HepG2 (cell line): ENCODE results near the gene HERC4. TPM values are rescaled to one million over a fixed set of nuclear protein-coding genes. Genes with fewer than 3 reads are reported as not detected.
"Not testable (repeated sequence)": the region's sequence is repeated elsewhere in the genome, so short reads cannot be mapped to it uniquely, and the experiment has no call there.

Experiments used
- ATAC-seq: fragments of 200-7000 bp; cut with Tn5 transposase; 3 replicates; pipeline ENCODE4 v1.9.1; 2020; ENCODE audit warnings: mild to moderate bottlenecking, moderate library complexity
- BruUV-seq: library from RNA; stranded (reverse); fragments of 400-500 nt; replicated peaks from 2 replicates; lab custom pipeline; 2021; lab: Mats Ljungman, UMichigan
- CTCF ChIA-PET: fragments of 300-600 bp; formaldehyde crosslinking; extraction: SDS; loops from one replicate; lab custom pipeline; 2021; ENCODE audit warnings: low total read pairs, inconsistent platforms, low intra/inter-chr PET ratio; lab: Yijun Ruan, JAX
- POLR2A ChIA-PET: fragments of 350-600 bp; sonication (Branson Sonifier 250); formaldehyde crosslinking; loops from one replicate; lab custom pipeline; 2020; ENCODE audit warnings: antibody characterized with exemption, inconsistent platforms; lab: Yijun Ruan, JAX
- DNase-seq: peaks from one replicate; pipeline ENCODE4 v3.0.0-alpha.2; 2015; ENCODE audit warnings: low spot score
- FAIRE-seq: peaks from 3 replicates; lab custom pipeline; 2011; peaks lifted over from hg19 to GRCh38; lab: Jason Lieb, UNC
- H2AFZ ChIP-seq: one replicate; pipeline ENCODE4 v1.6.1; 2011; ENCODE audit warnings: low read length, inconsistent platforms
- H3K27ac ChIP-seq: fragments of 300-600 bp; 3 replicates; pipeline ENCODE4 v1.8.0; 2011; ENCODE audit warnings: mixed run types, mild to moderate bottlenecking, mixed read lengths, low read length, inconsistent platforms; ENCODE audit not compliant: insufficient read depth; ENCODE audit errors: extremely low read length
- H3K27me3 ChIP-seq, 2 experiments: fragments of 200-600 bp in 1 of 2; 2 replicates in 1 of 2; 3 replicates in 1 of 2; pipeline versions ENCODE4 v1.6.0 to v1.8.0; 2011; ENCODE audit warnings: low read length in 2 of 2, mild to moderate bottlenecking in 2 of 2, moderate library complexity in 2 of 2, inconsistent platforms in 1 of 2; ENCODE audit not compliant: insufficient read depth in 2 of 2, control insufficient read depth in 1 of 2
- H3K36me3 ChIP-seq, 2 experiments: fragments of 200-600 bp in 1 of 2; replicated peaks in 1 of 2; 2 replicates in 1 of 2; 3 replicates in 1 of 2; pipeline versions ENCODE4 v1.5.1 to v1.8.0; 2011; ENCODE audit warnings: low read length in 2 of 2, inconsistent platforms in 1 of 2; ENCODE audit not compliant: insufficient read depth in 2 of 2, control insufficient read depth in 1 of 2
- H3K4me1 ChIP-seq: 2 replicates; pipeline ENCODE4 v1.5.1; 2012; ENCODE audit warnings: low read length, inconsistent platforms; ENCODE audit not compliant: insufficient read depth
- H3K4me2 ChIP-seq: 2 replicates; pipeline ENCODE4 v1.6.0; 2011; ENCODE audit warnings: low read depth, low read length, inconsistent platforms
- H3K4me3 ChIP-seq, 3 experiments: fragments of 200-600 bp in 1 of 3; sonication (generic), shearing (Covaris generic) in 1 of 3; replicated peaks in 1 of 3; 2 replicates each; pipeline ENCODE4 v1.5.1; 2011 to 2016; ENCODE audit warnings: low read length in 3 of 3, inconsistent platforms in 2 of 3, low read depth in 2 of 3, mild to moderate bottlenecking in 2 of 3, control low read depth in 1 of 3, mixed read lengths in 1 of 3; ENCODE audit not compliant: insufficient read depth in 1 of 3
- H3K79me2 ChIP-seq: one replicate; pipeline ENCODE4 v1.6.1; 2011; ENCODE audit warnings: low read length, inconsistent platforms; ENCODE audit not compliant: insufficient read depth
- H3K9ac ChIP-seq: 2 replicates; pipeline ENCODE4 v1.6.0; 2011; ENCODE audit warnings: mild to moderate bottlenecking, low read depth, low read length, inconsistent platforms; ENCODE audit not compliant: insufficient read depth
- H3K9me3 ChIP-seq: 2 replicates; pipeline ENCODE4 v1.5.1; 2012; ENCODE audit warnings: mild to moderate bottlenecking, low read length
- H4K20me1 ChIP-seq: 2 replicates; pipeline ENCODE4 v1.6.0; 2011; ENCODE audit warnings: inconsistent platforms, mild to moderate bottlenecking, low read length, moderate library complexity; ENCODE audit not compliant: insufficient read depth
- EP300 ChIP-seq, 3 experiments: sonication (generic) in 1 of 3; formaldehyde crosslinking in 1 of 3; IDR thresholded peaks; 2 replicates each; pipeline versions ENCODE4 v1.5.1 to v1.6.1; 2011 to 2020; ENCODE audit warnings: low read depth in 2 of 3, low read length in 2 of 3, borderline replicate concordance in 1 of 3, improper control_type of control experiment in 1 of 3, mild to moderate bottlenecking in 1 of 3, missing genetic modification reagents in 1 of 3, moderate library complexity in 1 of 3
- MZF1 ChIP-seq: sonication (generic); formaldehyde crosslinking; IDR thresholded peaks from 2 replicates; pipeline ENCODE4 v1.8.1; 2023; ENCODE audit warnings: mild to moderate bottlenecking, missing genetic modification reagents, borderline replicate concordance
- NFKB2 ChIP-seq: sonication (generic); formaldehyde crosslinking; IDR thresholded peaks from 2 replicates; pipeline ENCODE4 v1.4.0; 2020; ENCODE audit warnings: missing genetic modification reagents, borderline replicate concordance
- REPIN1 ChIP-seq: sonication (generic); formaldehyde crosslinking; IDR thresholded peaks from 2 replicates; pipeline ENCODE4 v1.8.0; 2022; ENCODE audit warnings: missing genetic modification reagents, low read depth, mild to moderate bottlenecking, borderline replicate concordance
- SAFB2 ChIP-seq: sonication (generic); formaldehyde crosslinking; IDR thresholded peaks from 2 replicates; pipeline ENCODE4 v1.5.1; 2020; ENCODE audit warnings: missing genetic modification reagents, low read depth, mild to moderate bottlenecking, borderline replicate concordance
- TBP ChIP-seq: sonication (generic); formaldehyde crosslinking; IDR thresholded peaks from 2 replicates; pipeline ENCODE4 v1.5.0; 2020; ENCODE audit warnings: missing genetic modification reagents
- ZKSCAN1 ChIP-seq: fragments of 150-350 bp; IDR thresholded peaks from 2 replicates; pipeline ENCODE4 v1.6.1; 2014; ENCODE audit warnings: low read length
- ZNF124 ChIP-seq: sonication (generic); formaldehyde crosslinking; IDR thresholded peaks from 2 replicates; pipeline ENCODE4 v1.4.0; 2020; ENCODE audit warnings: missing genetic modification reagents
- WGBS: methylation state at CpG from one replicate; pipeline ENCODE4 v1.1.6; 2017; ENCODE audit warnings: low lambda C conversion rate; 5-methylcytosine and 5-hydroxymethylcytosine counted together
- in situ Hi-C: cut with HindIII; loops from 2 replicates; pipeline ENCODE4 v1.10.0; 2017; ENCODE audit warnings: low pct_unique_long_range_greater_than_20kb; ENCODE audit not compliant: extremely low pct_ligation_motif_present
- intact Hi-C: fragments of 100-400 bp; cut with micrococcal nuclease; formaldehyde crosslinking; loops from one replicate; pipeline ENCODE4 v1.10.0; 2022; ENCODE audit not compliant: unreplicated experiment
- polyA plus RNA-seq, 8 experiments: library from polyadenylated mRNA; depleted of rRNA in 3 of 8; stranded (reverse) in 7 of 8; unstranded in 1 of 8; fragments of >200 nt; fragmentation: Illumina TruSeq in 4 of 8; extraction: Trizol in 4 of 8; gene quantifications; 2 replicates each; pipeline versions ENCODE4 v1.2.1 to v1.2.3, GENCODE V29; 2011 to 2016; ENCODE audit warnings: low read depth in 4 of 8, missing spikeins in 1 of 8, mixed read lengths in 1 of 8; ENCODE audit not compliant: insufficient read depth in 1 of 8
- total RNA-seq, 5 experiments: library from RNA; depleted of rRNA; stranded (reverse); fragments of >200 nt; fragmentation: Illumina TruSeq; extraction: Trizol; gene quantifications; 2 replicates each; pipeline ENCODE4 v1.2.3, GENCODE V29; 2016; ENCODE audit warnings: low read depth in 1 of 5

The HERC4 gene
- total and polyA plus RNA-seq, 2 of the 13 experiments (the other 11 are each of a cell fraction or from before 2014, with no cell fraction given), result 9.8 to 20.2 TPM

GRCh38 chr10:68077026-68077425 is 1.9 kb upstream of the HERC4 start:
- no peaks in the 10 kb centered on the region; the same call in 1 of the 2 replicates for H4K20me1 ChIP-seq
- no TSS peak for BruUV-seq
- peaks cover 25% of the 10 kb centered on the region for H3K79me2 ChIP-seq
- H3K36me3 ChIP-seq, result no peaks in the 10 kb centered on the region
- in situ Hi-C loops, result no loop called here
- WGBS, result 75% methylated on average over 5 of the region's 5 CpGs
- TF ChIP-seq ZKSCAN1, result no peak
- TF ChIP-seq ZNF124 (CRISPR knock-in tag), result no peak
- TF ChIP-seq SAFB2, result no peak
- TF ChIP-seq REPIN1 (CRISPR knock-in tag), result no peak
- no peak for TF ChIP-seq NFKB2 (CRISPR knock-in tag)
- no peak for TF ChIP-seq EP300 (IDR thresholded peaks at IDR 0.05; ENCODE audit: low read depth in 2 of 2, low read length in 2 of 2)
- no peak for TF ChIP-seq EP300 (CRISPR knock-in tag; IDR thresholded peaks at IDR 0.05; ENCODE audit: borderline replicate concordance)
- TF ChIP-seq MZF1 (CRISPR knock-in tag), result no peak
- TF ChIP-seq TBP (CRISPR knock-in tag), result no peak
- intact Hi-C loops, result loop anchor here (10.0 kb wide), 2 partner anchors 52 to 222 kb away; no protein-coding TSS in a partner anchor
- peaks cover 23% of the 10 kb centered on the region for H3K4me1 ChIP-seq
- H3K27ac ChIP-seq, result no peak overlapping the region
- FAIRE-seq (no peak), DNase-seq (no peak), ATAC-seq (no peak)
- no peak overlapping the region for H3K9ac ChIP-seq
- no peak overlapping the region for H3K4me2 ChIP-seq
- no peak overlapping the region for H3K4me3 ChIP-seq
- no peaks in the 10 kb centered on the region for H3K9me3 ChIP-seq
- no peaks in the 10 kb centered on the region for H3K27me3 ChIP-seq
- ChIA-PET CTCF (no interaction called here), POLR2A (no interaction called here)
- H2AFZ ChIP-seq, result no peak overlapping the region

- BruUV-seq, CTCF ChIA-PET, DNase-seq, H3K27ac ChIP-seq, H2AFZ ChIP-seq, ATAC-seq, POLR2A ChIA-PET, H3K27me3 ChIP-seq, in situ Hi-C loops, H3K36me3 ChIP-seq, H3K4me2 ChIP-seq, H3K9me3 ChIP-seq, H3K4me3 ChIP-seq, H4K20me1 ChIP-seq, H3K9ac ChIP-seq, FAIRE-seq: not testable (repeated sequence)
- Histone ChIP-seq H3K4me1 (peaks cover 32% of the 10 kb centered on the region), H3K79me2 (peaks cover 35% of the 10 kb centered on the region)
- intact Hi-C loops, result loop anchor here (10.0 kb wide), 2 partner anchors 51 to 221 kb away; no protein-coding TSS in a partner anchor
- WGBS, result 96% methylated on average over 15 of the region's 15 CpGs
Measured at GRCh38 chr10:68076081-68076480, 998 bp upstream of the HERC4 start.
